Measurements from ENCODE around the gene SPATA2.
A peak's percentile ranks its signal among the peaks of the same experiment; 100 is the strongest.

The SPATA2 gene

GRCh38 chr20:49892260-49892659 is 23.1 kb downstream of the SPATA2 start:
- DNase-seq (ENCODE audit: low read depth) = no peak
- TF ChIP-seq, protein P1, sequence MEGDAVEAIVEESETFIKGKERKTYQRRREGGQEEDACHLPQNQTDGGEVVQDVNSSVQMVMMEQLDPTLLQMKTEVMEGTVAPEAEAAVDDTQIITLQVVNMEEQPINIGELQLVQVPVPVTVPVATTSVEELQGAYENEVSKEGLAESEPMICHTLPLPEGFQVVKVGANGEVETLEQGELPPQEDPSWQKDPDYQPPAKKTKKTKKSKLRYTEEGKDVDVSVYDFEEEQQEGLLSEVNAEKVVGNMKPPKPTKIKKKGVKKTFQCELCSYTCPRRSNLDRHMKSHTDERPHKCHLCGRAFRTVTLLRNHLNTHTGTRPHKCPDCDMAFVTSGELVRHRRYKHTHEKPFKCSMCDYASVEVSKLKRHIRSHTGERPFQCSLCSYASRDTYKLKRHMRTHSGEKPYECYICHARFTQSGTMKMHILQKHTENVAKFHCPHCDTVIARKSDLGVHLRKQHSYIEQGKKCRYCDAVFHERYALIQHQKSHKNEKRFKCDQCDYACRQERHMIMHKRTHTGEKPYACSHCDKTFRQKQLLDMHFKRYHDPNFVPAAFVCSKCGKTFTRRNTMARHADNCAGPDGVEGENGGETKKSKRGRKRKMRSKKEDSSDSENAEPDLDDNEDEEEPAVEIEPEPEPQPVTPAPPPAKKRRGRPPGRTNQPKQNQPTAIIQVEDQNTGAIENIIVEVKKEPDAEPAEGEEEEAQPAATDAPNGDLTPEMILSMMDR (IDR thresholded peaks at IDR 0.05; ENCODE audit: low read length, missing control alignments) = no peak

DNA sequence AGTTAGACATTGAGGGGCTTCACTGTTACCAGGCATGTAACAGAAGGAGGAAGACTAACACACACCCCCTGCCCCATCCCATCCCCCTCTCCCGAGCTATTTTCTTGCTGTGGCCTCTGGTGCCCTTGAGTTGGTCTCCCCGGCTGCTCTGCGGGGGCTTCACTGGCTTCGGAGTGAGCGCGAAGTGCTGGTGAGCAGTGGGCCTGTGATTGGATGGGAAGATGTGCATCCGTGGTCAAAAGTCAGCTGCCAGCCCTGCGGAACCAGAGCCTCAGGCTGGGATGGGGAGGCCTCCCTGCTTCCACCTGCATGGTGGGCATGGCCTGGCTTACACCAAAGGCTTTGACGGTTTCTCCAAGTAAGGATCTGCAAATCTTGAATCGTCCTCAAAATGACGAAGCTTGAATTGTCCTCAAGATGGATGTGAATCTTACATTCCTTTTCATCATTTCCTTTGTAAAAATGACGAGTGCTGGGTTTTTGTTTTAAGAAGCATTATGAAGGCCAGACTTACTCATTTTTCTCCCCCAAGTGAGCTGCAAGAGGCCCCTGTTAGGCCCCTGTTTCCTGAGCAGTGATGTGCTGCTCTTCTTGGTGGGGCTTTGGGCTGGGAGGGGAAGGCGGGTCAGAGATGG is 23.7 kb downstream of the SPATA2 start:
- H3K4me3 ChIP-seq (replicated peaks; ENCODE audit: low read depth, low read length) = no peak overlapping the region
- no peak for DNase-seq (ENCODE audit: low read depth)
- TF ChIP-seq, protein P1 (IDR thresholded peaks at IDR 0.05; ENCODE audit: low read length, missing control alignments) = no peak

More at GRCh38 chr20:49892260-49892659, 23.1 kb downstream of the SPATA2 start:
- H3K4me3 ChIP-seq (replicated peaks; ENCODE audit: low read depth, low read length) = no peak overlapping the region

- DNase-seq (ENCODE audit: low read depth) = no peak
- no peak overlapping the region for H3K4me3 ChIP-seq (replicated peaks; ENCODE audit: low read depth, low read length)
These were observed 24.6 kb downstream of the SPATA2 start for GRCh38 chr20:49890471-49891361.

DNA sequence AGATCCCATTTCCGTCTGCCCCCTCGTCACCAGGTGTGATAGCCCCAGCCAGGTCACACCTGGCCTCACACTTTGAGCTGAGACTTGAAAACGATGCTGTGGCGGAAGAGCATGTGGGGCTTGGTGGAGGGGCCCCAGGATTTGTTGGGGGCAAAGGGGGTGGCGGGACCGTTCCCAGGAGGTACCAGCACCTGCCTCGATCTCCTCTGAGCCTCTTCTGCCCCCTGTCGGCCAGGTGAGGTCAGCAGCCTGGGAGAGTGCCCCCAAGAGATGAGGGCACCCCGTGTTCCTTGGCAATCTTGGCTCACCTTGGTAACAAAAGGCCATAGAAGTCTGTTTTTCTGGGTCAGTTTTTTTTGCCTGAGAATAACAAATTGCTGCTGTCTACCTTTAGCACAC is 25.4 kb downstream of the SPATA2 start:
- DNase-seq (ENCODE audit: low read depth) = no peak
- H3K4me3 ChIP-seq (replicated peaks; ENCODE audit: low read depth, low read length) = no peak overlapping the region
- TF ChIP-seq, protein P1 (IDR thresholded peaks at IDR 0.05; ENCODE audit: low read length, missing control alignments) = no peak

More at GRCh38 chr20:49890471-49891361, 24.6 kb downstream of the SPATA2 start:
- TF ChIP-seq, protein P1 (IDR thresholded peaks at IDR 0.05; ENCODE audit: low read length, missing control alignments) = no peak

DNA sequence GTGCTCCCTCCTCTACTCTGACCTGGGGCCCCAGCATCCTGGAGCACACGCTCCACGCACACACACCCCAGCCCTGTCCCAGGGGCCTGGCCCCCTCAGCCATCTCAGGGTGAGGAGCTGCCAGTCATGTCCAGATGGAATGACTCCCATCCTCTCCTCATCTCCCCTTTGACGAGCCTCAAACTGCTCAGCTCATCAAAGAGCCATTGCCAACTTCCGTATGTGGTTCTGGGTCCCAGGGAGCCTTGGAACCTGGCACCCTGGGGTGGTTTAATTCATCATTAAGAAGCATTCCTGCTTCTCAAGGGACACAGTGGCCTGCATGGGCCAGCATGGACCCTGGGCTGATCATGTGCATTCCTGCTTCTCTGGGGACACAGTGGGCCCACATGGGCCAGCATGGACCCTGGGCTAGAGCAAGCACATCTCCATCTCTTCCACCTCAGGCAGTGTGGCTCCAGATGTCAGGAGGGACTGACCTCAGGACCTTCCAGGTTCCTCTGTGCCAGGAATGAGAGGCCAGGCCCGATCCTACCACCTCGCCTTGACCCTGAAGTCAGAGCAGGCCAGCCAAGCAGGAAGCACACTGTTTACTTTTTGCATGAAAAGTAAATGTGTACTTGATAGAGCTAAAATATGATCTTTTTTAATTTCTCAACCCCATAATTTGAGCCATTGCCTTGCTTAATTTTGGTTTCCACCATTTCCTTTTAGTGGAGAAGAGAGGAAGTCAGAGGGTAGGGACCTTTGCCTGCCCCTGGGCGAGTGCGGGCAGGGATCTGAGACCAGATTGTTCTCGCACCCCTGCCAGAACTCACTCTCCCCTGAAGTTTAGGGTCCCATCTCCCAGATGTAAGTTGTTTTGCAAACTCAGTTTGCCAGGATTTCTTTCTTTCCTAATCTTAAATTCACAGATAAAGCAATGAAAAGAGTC is 26.1 kb downstream of the SPATA2 start:
- TF ChIP-seq, protein P1 (IDR thresholded peaks at IDR 0.05; ENCODE audit: low read length, missing control alignments) = no peak
- no peak for DNase-seq (ENCODE audit: low read depth)
- no peak overlapping the region for H3K4me3 ChIP-seq (replicated peaks; ENCODE audit: low read depth, low read length)

GRCh38 chr20:49888212-49889000 is 26.9 kb downstream of the SPATA2 start:
- TF ChIP-seq, protein P1 (IDR thresholded peaks at IDR 0.05; ENCODE audit: low read length, missing control alignments) = peak; percentile 79
- H3K4me3 ChIP-seq (replicated peaks; ENCODE audit: low read depth, low read length) = no peak overlapping the region
- peak; percentile 66 for DNase-seq (ENCODE audit: low read depth)

Data from fibroblast of pulmonary artery (primary cell).